ENCODE data around the gene EPHA4.

GRCh38 chr2:221569425-221569845 is 2.7 kb downstream of the EPHA4 start:
- TF ChIP-seq CTCF (IDR thresholded peaks at IDR 0.05) = no peak
- no peak for TF ChIP-seq POLR2A (IDR thresholded peaks at IDR 0.05)
- no peak for TF ChIP-seq POLR2AphosphoS5 (IDR thresholded peaks at IDR 0.05)
- TF ChIP-seq EP300 (IDR thresholded peaks at IDR 0.05) = no peak

Measured in stomach (tissue), 4 donors.